HL-60 (cell line): ENCODE data around the gene DENND6B.

Experiments
- CTCF ChIP-seq: IDR thresholded peaks from one replicate; pipeline ENCODE4 v1.5.1; 2011; ENCODE audit warnings: low read length, control low read depth, inconsistent platforms; ENCODE audit not compliant: insufficient read depth
- POLR2AphosphoS5 ChIP-seq: IDR thresholded peaks from 2 replicates; pipeline ENCODE4 v1.6.1; 2012; ENCODE audit warnings: low read depth
- REST ChIP-seq: IDR thresholded peaks from 2 replicates; pipeline ENCODE4 v1.6.1; 2012; ENCODE audit warnings: low read depth; ENCODE audit not compliant: insufficient replicate concordance

GRCh38 chr22:50286275-50286674 is 40.5 kb downstream of the DENND6B start:
- TF ChIP-seq CTCF, result no peak
- no peak for TF ChIP-seq POLR2AphosphoS5
- TF ChIP-seq REST, result no peak
